Hematopoietic multipotent progenitor cell treated with erythropoietin and hydrocortisone succinate and interleukin-3 and kit ligand, for 15 days (in vitro differentiated cells): ENCODE results near the gene AGK.
A peak's percentile ranks its signal among the peaks of the same experiment; 100 is the strongest.

ENCODE experiments used
- DNase-seq: peaks from one replicate; pipeline ENCODE4 v3.0.0-alpha.2; 2015; ENCODE audit warnings: low spot score

AGK gene

DNA sequence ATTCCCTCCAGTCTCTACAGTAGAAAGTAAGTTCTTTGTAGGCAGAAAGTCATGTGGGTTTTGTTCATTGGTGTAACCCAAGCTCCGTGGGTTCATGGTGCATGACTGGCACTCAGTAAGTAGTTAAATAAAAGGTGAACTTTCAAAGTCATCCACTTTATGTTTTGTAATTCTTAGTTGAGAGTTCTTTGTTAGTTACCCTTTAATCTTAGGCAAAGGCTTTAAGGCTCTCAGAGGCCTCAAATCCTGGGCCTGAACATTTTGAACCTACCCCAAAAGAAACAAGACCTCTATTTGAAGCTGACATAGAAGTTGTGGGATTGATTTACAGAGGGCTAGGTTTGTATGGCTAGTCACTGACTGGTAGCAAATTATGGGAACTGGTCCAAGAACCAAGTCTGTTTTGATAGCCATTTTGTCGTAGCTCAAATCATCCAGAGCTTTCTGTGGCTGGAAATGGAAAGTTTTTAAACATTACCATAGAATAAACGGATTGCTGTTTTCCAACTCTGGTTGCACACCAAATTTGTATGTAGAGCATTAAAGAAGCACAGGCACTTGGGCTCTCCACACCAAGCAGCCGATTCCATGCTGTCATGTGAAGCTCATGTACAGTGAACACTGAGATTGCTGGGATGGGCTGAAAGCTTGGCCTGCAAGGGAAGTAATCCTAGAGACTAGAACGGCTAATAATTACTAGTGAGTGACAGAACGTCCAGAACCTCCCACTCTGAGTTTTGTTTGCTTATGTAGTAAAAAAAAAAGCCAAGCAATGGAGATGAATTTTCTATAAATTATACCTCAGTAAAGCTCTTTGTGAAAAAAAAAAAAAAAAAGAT, 97.3 kb downstream of the AGK start:
- no peak for DNase-seq

DNA sequence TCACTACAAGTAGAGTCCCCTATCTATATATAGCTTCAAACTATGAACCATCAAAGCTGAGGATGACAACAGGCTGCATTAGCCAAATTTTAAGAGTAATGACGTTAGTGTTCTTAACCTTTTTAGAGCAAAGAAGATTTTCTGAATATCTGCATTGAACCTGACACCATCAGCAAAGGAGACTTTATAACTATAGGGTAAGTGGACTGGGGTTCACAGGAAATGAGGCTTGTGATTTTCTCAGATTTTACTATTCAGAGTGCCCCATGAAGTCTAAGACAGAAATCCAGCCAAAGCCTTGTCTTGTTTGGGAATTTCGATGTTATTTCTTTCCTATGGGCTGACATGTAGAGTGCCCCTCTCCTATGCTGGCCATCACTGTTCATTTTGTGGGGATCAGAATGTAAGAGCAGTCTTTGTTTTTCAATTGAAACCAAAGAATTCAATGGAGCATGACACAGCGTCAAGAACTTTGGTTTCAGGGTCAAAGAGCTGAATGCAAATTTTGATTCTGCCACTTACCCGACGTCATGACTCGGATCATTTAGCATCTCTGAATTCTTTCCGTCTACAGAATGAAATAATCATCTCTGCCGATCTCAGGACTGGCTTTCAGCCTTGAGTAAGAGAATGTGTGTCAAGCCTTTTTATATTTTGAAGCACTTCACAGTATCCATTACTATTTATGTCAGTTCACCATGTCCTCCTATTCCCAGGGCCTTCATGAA, 98.1 kb downstream of the AGK start:
- DNase-seq, result no peak

DNA sequence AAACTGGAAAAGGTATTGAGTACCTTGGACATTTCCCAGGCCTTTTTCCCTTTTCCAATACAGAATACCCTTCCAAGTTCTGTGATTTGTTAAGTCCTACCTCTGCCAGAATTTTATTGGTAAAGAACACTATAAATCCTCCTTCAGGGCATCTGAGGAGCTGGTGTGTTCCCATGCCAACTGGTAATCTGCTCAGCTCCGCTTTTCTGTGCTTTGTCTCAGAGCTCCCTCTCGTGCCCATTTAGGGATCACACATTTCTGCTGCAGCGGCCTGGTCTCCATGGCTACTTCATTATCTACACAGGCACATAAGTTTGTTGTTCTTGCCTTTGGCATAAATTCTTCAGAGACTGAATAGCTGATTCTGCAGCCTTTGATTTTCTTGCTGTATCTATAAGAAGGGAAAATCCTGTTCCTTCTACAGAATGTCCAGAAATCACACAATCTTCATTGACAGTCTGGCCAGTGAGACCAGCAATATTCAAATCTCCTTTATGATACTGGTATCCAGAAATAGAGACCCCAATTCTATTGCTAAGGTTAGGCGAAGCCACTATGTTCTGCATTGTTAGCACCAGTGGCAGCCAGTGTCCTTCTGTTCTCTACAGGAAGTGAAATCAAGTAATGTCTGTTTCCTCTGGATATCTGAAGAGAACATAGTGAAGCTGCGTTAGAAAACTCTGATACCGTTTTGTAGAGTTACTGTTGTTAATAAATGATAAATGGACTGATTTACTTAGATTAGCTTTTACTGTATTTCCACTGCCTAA, 98.8 kb downstream of the AGK start:
- peak; percentile 42 for DNase-seq

DNA sequence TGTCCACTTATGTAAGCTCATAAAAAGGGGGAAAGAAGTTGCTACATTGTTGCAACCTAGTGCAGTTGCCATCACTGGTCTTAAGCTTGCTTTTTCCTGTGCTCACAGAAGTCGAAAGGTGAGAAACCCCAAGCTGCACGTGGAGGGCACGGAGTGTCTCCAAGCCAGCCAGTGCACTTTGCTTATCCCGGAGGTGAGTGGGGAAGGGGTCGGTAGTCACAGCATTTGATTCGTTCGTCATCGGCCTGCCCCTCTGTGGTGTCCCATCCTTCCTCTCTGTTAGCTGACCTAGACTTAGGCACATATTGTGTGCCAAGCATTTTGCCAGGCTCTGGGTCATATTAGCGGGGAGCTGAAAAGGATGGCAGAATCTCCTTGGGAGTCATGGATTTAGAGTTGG, 100.2 kb downstream of the AGK start:
- DNase-seq, result no peak

DNA sequence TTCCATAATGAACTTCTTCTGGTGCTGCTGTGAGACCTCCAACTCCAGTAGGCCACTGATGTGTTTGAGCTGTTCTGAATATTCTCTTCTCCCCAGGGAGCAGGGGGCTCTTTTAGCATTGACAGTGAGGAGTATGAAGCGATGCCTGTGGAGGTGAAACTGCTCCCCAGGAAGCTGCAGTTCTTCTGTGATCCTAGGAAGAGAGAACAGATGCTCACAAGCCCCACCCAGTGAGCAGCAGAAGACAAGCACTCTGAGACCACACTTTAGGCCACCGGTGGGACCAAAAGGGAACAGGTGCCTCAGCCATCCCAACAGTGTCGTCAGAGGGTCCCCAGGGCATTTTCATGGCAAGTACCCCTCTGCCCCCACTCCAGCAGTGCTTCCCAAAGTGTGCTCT, 101.5 kb downstream of the AGK start:
- DNase-seq, result no peak

DNA sequence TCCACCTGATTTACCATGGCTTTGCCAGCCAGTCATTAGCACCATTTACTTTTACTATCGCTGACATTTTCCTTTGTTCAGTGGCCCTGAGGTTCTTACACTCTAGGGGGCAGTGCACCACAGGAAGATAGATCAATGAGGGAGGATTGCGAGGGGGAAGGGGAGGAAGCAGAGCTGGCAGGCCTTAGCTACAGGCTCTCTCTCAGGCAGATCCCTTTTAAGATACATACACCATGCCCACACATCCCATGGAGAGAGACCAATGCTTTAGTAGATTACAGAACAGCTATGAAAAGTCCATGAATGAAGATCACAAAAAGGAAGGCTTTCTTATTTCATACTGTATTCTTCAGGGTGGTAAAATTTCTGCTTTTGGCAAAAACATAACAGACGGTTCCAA, 103.3 kb downstream of the AGK start:
- DNase-seq, result peak; percentile 34

DNA sequence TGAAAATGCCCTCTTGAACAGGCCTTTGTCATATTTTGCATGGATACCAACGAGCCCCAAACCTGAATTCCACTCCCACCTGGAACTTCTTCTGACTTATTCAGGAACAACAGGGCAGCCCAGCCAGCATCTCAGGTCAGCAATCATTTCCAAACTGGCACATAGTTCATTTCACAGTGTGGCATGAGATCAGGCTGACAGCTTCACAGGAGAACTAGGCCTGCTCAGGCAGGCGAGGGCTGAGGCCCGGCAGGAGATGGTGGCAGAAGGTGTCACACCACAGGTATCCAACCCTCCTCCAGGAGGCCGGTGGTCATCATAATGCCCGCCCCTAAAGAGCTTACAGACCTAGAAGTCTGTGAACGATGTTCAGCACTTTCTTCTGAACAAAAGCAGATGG, 108.3 kb downstream of the AGK start:
- DNase-seq, result no peak

DNA sequence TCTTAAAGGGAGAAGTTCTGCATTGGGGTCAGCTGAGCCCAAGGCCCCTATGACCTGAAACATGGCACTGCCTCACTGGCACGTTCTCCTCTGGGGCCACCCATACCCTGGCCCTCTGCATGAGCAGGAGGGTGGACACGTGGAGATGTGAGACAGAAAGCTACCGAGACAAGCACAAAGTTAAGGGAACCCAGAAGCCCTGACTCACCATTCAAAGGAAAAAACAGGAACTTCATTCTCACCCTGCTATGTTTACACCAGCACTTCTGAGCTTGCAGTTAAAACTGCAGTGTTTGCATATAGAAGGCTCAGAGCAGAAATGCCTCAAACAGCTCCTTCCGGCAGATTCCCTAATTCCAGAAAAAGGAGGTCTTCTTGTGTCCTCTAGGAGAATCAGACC, 109.0 kb downstream of the AGK start:
- no peak for DNase-seq

DNA sequence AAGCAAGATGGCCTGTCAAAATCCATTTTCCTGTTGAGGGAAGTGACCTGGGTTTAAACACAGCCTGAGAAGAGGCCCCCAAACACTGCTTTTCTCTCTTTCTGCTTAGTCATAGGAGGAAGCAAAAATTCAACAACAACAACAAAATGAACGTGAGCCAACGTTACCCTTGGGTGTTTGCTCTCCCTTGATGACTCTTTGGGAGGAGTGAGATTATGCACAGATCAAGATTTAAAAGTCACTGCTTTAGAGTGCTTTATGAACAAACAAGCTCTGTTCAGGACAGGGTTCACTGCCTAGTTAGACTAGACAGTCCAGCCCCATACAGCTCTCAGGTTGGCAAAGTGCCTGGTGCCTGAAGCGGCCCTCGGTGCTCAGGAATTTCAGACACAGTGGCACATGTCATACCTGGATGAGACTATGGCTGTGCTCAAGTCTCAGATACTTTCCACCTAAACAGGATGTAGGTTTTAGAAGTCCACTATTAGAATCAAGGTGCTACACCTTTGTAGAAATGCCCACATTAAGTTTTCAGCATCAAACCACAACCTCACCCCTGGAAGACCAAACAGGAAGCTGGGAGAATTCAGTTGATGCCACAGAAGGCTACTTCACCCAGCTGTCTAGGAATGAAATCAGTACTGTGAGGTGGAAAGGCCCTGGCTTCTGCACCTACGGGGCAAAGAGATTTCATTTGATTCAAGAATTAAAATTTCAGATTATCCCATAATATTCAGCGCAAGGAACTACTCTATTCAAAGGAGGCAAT, 112.1 kb downstream of the AGK start:
- DNase-seq, result peak; percentile 31

DNA sequence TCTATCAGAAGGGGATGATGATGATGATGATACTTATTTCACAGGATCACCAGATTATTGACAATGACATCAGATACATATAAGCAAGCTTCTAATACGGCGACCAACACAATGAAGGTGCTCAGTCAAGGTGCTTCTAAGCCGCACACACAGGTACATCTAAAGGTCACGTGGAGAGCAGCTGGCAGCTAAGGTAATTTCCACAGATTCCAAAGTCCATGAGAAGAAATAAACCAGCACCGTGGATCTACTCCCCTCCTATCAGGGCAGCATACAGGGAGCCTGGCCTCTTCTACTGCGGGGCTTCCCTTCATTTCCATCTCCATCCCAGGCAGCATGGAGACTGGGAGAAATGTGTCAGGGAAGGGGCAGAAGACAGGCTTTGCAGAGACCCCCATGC, 113.2 kb downstream of the AGK start:
- DNase-seq, result no peak

DNA sequence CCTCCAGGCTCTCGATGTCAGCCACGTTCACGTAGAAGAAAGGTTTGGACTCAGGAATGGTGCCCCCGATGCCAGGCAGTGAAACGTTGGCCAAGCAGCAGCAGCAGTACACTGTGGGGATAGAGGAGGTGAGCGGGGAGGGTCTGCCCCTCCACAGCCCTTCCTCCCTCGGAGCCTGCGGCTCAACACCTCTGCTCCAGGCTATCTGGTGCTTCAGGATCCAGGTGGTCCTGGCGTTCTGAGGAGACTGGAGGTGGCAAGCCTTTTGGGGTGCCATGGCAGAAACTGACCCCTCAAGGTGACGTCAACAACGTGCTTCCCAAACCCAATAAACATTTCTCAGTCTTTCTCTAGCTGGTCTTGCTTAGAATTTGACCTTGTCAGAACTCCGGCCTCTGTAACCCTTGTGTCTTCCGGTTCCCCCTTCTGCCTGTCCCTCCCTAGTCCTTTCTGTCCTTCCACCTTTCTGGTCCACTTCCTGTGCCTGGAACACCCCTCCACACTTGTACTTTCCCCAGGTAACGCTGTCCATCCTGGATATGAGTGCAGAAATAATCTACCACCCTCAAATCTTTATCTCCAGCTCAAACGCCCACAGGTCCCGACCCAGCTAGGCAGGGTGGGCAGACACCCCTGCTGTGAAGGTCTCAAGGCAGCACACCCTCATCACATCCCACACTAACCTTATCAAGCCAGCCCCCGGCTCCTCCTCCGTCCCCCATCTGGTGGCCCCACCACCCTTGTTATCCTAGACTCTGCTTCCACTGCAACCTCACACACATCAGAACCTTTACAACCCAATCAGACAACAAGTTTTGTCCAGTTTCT, 114.2 kb downstream of the AGK start:
- DNase-seq, result no peak

DNA sequence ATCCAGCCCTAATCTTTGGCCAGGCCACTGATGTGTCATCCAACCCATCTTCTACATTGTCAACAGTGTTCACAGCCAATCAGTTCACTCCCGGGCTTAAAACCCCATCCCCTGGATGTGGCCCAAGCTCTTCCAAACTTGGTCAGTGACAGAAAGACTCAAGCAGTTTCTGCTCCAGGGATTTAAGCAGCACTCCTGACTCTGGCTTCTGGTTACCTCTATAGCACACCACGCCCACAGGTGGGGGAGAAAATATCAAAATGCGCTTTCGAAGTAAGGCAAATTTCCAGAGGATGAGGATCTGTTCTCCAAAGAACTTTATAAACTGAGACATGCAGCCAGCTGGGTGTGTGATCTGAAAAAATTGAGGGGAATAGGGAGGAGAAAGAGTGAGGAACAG, 114.9 kb downstream of the AGK start:
- DNase-seq, result no peak

DNA sequence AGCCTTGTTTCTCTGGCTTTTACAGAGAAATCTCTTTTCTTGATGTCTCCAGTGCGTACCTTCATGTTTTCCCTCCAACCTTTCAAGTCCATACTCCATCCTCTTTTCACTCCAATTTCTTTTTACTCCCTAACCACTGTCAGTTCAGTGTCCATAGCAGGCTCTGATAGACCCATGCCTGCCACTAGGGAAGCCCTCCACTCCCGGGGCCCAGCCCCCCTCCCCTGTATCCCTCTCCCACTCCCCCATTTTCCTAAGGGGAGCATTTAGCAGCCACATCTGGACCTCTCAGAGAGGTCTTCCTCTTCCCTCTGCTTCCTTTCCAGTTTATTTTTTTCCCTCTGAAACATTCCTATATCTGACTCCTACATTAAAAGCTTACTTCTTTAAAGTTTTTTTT, 117.6 kb downstream of the AGK start:
- no peak for DNase-seq

DNA sequence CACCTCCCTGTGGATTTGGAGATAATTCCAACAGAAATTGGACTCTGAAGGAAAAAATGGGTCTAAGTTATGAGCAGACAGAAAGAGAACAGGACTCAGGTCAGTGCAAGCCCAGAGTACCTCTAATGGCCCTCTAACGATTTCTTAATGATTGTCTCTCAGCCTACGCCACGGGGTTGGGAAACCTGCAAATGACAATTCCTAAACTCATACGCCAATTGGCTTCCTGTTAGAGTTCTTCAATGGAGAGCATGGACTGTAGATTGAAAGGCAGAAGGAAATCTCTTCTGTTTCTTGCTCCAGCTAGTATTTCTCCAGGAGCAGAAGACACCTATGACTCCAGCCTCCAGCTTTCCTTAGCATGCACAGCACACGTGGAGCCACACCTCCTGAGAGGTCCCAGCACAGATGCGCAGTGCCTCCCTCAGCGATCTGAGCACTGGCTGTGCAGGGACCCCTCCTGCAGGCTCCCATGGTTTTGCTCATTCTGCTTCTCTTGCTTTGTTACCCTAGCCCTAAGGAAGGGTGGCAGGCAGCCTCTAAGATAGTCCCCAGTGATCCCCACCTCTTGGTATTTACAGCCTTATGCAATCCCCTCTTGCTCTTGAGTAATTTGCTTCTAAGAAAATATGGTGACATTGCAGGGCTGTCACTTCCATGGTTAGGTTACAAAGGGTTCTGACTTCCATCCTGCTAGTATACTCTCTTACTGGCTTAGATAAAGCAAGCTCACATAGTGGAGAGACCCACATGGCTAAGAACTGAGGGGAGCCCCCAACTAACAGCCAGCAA, 120.7 kb downstream of the AGK start:
- DNase-seq, result no peak

DNA sequence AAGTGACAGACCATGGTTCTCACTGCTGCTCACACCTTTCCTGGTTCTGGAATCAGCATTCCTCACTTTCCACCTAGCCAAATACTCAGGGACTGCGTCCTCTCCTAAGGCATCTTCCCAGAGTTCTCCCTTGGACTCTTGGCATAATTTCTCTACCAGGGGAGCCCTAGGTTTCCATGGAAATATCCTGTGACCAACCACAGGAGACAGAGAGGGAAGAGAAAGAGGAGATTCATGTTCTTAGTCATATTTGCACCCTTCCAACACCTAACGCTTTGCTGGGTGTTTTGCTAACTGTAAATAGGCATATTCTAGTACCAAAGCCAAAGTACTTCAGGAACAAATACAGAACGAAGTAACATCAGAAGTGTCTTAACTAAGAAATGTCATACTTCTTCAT, 122.1 kb downstream of the AGK start:
- no peak for DNase-seq

DNA sequence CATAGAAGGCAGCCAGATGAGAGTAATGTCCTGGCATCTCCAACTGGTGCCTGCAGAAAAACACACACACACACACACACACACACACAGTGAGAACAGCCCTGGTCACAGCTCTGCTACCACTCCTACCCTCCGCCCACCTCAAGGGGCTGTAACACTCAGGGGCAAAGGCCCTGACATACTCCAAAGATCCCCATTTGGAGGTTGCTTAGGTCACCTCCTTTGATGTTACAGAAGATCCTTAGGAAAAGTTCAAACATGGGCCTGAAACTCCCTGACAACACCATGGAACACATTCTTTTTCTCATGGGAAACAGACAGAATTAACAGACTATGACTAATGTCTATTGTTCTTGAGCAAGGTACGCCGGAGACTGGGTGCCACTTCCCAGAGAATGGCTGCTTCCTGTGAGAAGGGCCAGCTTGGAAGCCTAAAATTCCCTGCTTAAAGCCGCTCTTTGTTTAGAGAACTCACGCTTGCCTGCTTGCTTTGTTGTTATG, 123.0 kb downstream of the AGK start:
- no peak for DNase-seq

DNA sequence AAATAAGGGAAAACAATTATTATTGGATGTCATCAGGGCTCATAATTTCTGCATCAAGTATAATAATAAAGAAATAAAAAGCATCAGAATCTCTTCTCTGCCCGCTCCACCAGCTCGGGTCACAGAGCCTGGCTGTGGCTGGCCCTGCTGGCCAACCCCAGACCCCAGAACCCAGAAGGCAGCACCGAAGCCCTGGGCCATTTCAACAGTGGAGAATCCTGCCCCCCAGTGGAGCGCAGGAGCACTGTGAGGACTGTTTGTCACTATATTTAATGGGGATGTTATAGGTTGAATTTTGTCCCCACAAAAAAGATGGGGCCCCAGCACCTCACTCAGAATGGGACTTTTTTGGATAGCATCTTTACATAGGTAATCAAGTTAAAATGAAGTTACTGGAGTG, 123.5 kb downstream of the AGK start:
- DNase-seq, result no peak

DNA sequence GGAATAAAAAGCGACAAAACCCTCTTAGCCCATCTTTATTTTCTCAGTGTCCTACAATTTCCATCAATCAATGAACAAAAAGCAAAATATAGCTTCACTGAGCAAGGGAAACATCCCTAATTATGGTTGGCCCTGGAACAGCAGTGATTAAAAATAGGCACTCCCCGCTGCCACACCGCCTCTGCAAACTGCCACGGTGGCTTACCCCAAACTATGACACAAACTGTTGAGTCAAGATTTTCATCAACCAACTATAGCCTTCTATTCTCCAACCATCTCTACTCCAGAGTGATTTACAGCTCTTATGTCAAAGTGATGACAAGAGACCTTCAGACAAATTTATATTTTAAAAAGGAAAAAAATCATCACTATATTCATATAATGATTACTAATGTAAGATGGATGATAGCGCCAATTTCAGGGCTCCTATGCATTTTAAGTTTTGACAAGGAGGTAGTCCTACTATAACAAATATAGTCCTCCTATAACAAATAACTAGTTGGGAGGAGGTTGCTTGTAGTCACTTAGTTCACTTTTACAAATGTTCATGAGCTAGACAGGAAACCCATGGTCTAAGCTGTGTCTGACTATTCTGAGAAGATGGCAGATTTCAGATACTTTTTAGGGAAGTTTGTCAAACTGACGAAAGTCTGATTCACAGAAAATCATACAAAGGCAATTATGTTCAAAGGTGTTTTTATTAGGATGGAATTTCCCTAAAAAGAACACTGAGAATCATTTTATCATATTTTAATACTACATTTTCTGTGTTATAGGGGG, 124.4 kb downstream of the AGK start:
- DNase-seq, result no peak

DNA sequence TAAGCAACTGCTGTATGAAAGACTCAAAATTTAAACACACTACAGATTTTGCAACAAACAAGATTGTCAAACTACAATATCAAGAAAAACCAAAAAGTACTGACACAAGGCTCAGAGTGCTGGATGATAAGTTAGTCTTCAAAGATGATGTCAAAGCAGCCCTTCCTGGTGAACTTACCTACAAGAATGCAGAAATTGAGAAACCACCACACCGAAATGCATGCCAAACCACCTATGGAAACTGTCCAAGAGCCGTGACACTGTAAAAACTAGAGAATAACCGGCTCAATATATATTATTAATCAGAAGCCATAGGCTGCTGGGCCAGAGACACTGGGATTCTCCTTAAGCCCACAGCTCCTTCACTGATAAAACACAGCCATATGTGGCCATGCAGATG, 125.4 kb downstream of the AGK start:
- no peak for DNase-seq
